ENCODE measurements around the gene LDHD. TPM values are rescaled to one million over a fixed set of nuclear protein-coding genes. Genes with fewer than 3 reads are reported as not detected.
A peak's percentile ranks its signal among the peaks of the same experiment; 100 is the strongest.

Gene LDHD
- total RNA-seq = 14.7 TPM
- 73.3 TPM for polyA plus RNA-seq (ENCODE audit: insufficient read depth, low read depth, low replicate concordance)
- long read RNA-seq, donor 1 = 0 reads
- long read RNA-seq, donor 2, partial matches to known transcripts = 0 of 2 reads
- long read RNA-seq, donor 2, other reads (novel, unspliced or antisense) = 0 of 2 reads
- long read RNA-seq, donor 3, partial matches to known transcripts = 0 of 2 reads
- long read RNA-seq, donor 3, other reads (novel, unspliced or antisense) = 0 of 2 reads
- long read RNA-seq, donor 4, partial matches to known transcripts = 0 of 1 reads
- long read RNA-seq, donor 4, other reads (novel, unspliced or antisense) = 0 of 1 reads
- long read RNA-seq, donor 5 = 0 reads
- long read RNA-seq, donor 6 = 0 reads
- long read RNA-seq, donor 7, transcript LDHD-202 (11 exons, 1,966 nt) = major isoform, 5 of 18 reads
- long read RNA-seq, donor 7, transcript LDHD-201 (11 exons, 2,067 nt) = major isoform, 5 of 18 reads
- long read RNA-seq, donor 7, partial matches to known transcripts = 8 of 18 reads
- long read RNA-seq, donor 7, other reads (novel, unspliced or antisense) = 0 of 18 reads
- long read RNA-seq, donor 8 = 0 reads
- long read RNA-seq, donor 9, partial matches to known transcripts = 0 of 1 reads
- long read RNA-seq, donor 9, other reads (novel, unspliced or antisense) = 0 of 1 reads
- long read RNA-seq, donor 10 = 0 reads

- TF ChIP-seq CTCF (IDR thresholded peaks at IDR 0.05; ENCODE audit: borderline replicate concordance, extremely low read depth, insufficient read depth) = no peak
- intact Hi-C loops (cut with DNase I) = no loop called here
- peak within 1 kb of the TSS in 2 of 3 donors; percentile 26 to 77 for H3K9ac ChIP-seq (ENCODE audit: low read length in 3 of 3)
Measured at GRCh38 chr16:75116081-75116910, at the start of gene LDHD. Gene LDHD, minus strand, starts transcription at chr16:75116780. Its CDS starts 60 bp downstream, at chr16:75116720.

GRCh38 chr16:75160386-75160785 lies 43.8 kb upstream of the LDHD start:
- Histone ChIP-seq H3K9me3 (ENCODE audit: control insufficient read depth in 2 of 3, insufficient read depth in 1 of 3, low read length in 3 of 3) (no peaks in the 10 kb centered on the region), H3K27me3 (ENCODE audit: control insufficient read depth, insufficient read depth, low read length) (no peaks in the 10 kb centered on the region), H3K36me3 (ENCODE audit: control insufficient read depth in 2 of 3, insufficient read depth in 3 of 3, low read length in 3 of 3) (peaks cover 0 to 6% (median 2%) of the 10 kb centered on the region in 3 donors), H3K4me3 (ENCODE audit: low read length in 3 of 3) (no peak overlapping the region), H3K27ac (ENCODE audit: low read depth in 2 of 2, low read length in 2 of 2) (no peak overlapping the region), H3K9ac (ENCODE audit: low read length in 3 of 3) (no peak overlapping the region), H3K4me1 (ENCODE audit: control insufficient read depth in 2 of 3, insufficient read depth in 2 of 3, low read depth in 1 of 3, low read length in 3 of 3) (no peaks in the 10 kb centered on the region)
- intact Hi-C loops (cut with DNase I) = no loop called here
- FAIRE-seq (no peak), DNase-seq (no peak)
- TF ChIP-seq CTCF (IDR thresholded peaks at IDR 0.05; ENCODE audit: borderline replicate concordance, extremely low read depth, insufficient read depth) = no peak

More at GRCh38 chr16:75116081-75116910, at the start of gene LDHD:
- Histone ChIP-seq H3K4me1 (ENCODE audit: control insufficient read depth in 2 of 3, insufficient read depth in 2 of 3, low read depth in 1 of 3, low read length in 3 of 3) (peaks cover 0 to 9% (median 8%) of the 10 kb centered on the region in 3 donors), H3K27me3 (ENCODE audit: control insufficient read depth, insufficient read depth, low read length) (no peaks in the 10 kb centered on the region), H3K27ac (ENCODE audit: low read depth in 2 of 2, low read length in 2 of 2) (peak within 1 kb of the TSS; percentile 73 to 80), H3K9me3 (ENCODE audit: control insufficient read depth in 2 of 3, insufficient read depth in 1 of 3, low read length in 3 of 3) (peaks cover 0 to under 1% (median 0%) of the 10 kb centered on the region in 3 donors), H3K4me3 (ENCODE audit: low read length in 3 of 3) (peak within 1 kb of the TSS; percentile 39 to 78 (median 77)), H3K36me3 (ENCODE audit: control insufficient read depth in 2 of 3, insufficient read depth in 3 of 3, low read length in 3 of 3) (no peaks in the 10 kb centered on the region)
- no peak for FAIRE-seq
- DNase-seq = peak; percentile 44 to 93 (median 64)

- no peak overlapping the region for H3K9ac ChIP-seq (ENCODE audit: low read length in 3 of 3)
- no peak overlapping the region for H3K27ac ChIP-seq (ENCODE audit: low read depth in 2 of 2, low read length in 2 of 2)
- no peak overlapping the region for H3K4me3 ChIP-seq (ENCODE audit: low read length in 3 of 3)
- no peaks in the 10 kb centered on the region for H3K27me3 ChIP-seq (ENCODE audit: control insufficient read depth, insufficient read depth, low read length)
- FAIRE-seq (no peak), DNase-seq (no peak)
- no peaks in the 10 kb centered on the region for H3K4me1 ChIP-seq (ENCODE audit: control insufficient read depth in 2 of 3, insufficient read depth in 2 of 3, low read depth in 1 of 3, low read length in 3 of 3)
- H3K9me3 ChIP-seq (ENCODE audit: control insufficient read depth in 2 of 3, insufficient read depth in 1 of 3, low read length in 3 of 3) = peaks cover 0 to 3% (median 0%) of the 10 kb centered on the region in 3 donors
- H3K36me3 ChIP-seq (ENCODE audit: control insufficient read depth in 2 of 3, insufficient read depth in 3 of 3, low read length in 3 of 3) = peaks cover 0 to 5% (median 2%) of the 10 kb centered on the region in 3 donors
- intact Hi-C loops (cut with DNase I) = no loop called here
- TF ChIP-seq CTCF (IDR thresholded peaks at IDR 0.05; ENCODE audit: borderline replicate concordance, extremely low read depth, insufficient read depth) = no peak
Measured at GRCh38 chr16:75152635-75153034, 36.1 kb upstream of the LDHD start.
